NCI-H345 (cell line): ENCODE data around the gene SOX13.

ENCODE experiments used
- DNase-seq: peaks from one replicate; lab custom pipeline; 2025; lab: John Stamatoyannopoulos, UW

SOX13 gene

GRCh38 chr1:204065174-204065985 is 7.5 kb upstream of the SOX13 start:
- no peak for DNase-seq

GRCh38 chr1:204065986-204066300 is 7.0 kb upstream of the SOX13 start:
- DNase-seq: no peak

GRCh38 chr1:204067935-204068334 is 5.0 kb upstream of the SOX13 start:
- DNase-seq: no peak

GRCh38 chr1:204069887-204070286 is 3.0 kb upstream of the SOX13 start:
- DNase-seq: no peak

- DNase-seq: no peak
These were observed 2.0 kb upstream of the SOX13 start for GRCh38 chr1:204070895-204071294.

- DNase-seq: no peak
These were observed 940 bp downstream of the SOX13 start for GRCh38 chr1:204073837-204074273.

GRCh38 chr1:204074274-204075138 is 1.6 kb downstream of the SOX13 start:
- DNase-seq: peak; percentile 48

GRCh38 chr1:204075139-204075521 is 2.2 kb downstream of the SOX13 start:
- DNase-seq: no peak

GRCh38 chr1:204075890-204076846 is 3.3 kb downstream of the SOX13 start:
- DNase-seq: no peak

- no peak for DNase-seq
These were observed 4.0 kb downstream of the SOX13 start for GRCh38 chr1:204076891-204077290.

GRCh38 chr1:204077979-204078696 is 5.2 kb downstream of the SOX13 start:
- DNase-seq: peak; percentile 90

GRCh38 chr1:204079608-204079999 is 6.7 kb downstream of the SOX13 start:
- DNase-seq: no peak

GRCh38 chr1:204080163-204080903 is 7.4 kb downstream of the SOX13 start:
- DNase-seq: peak; percentile 87

GRCh38 chr1:204081164-204081790 is 8.4 kb downstream of the SOX13 start:
- no peak for DNase-seq

- no peak for DNase-seq
These were observed 9.0 kb downstream of the SOX13 start for GRCh38 chr1:204081791-204082513.

- DNase-seq: no peak
These were observed 10.6 kb downstream of the SOX13 start for GRCh38 chr1:204083491-204083890.

GRCh38 chr1:204084247-204084772 is 11.4 kb downstream of the SOX13 start:
- DNase-seq: peak; percentile 98

GRCh38 chr1:204085876-204086275 is 13.0 kb downstream of the SOX13 start:
- no peak for DNase-seq

- no peak for DNase-seq
These were observed 14.4 kb downstream of the SOX13 start for GRCh38 chr1:204087181-204087892.
